NCI-H526 treated with DMSO at 0.1 percent for 48 hours (cell line): ENCODE results near the gene RNU1-4.
"Not testable (repeated sequence)": the region's sequence is repeated elsewhere in the genome, so short reads cannot be mapped to it uniquely, and the experiment has no call there.

Experiments
- DNase-seq: peaks from one replicate; lab custom pipeline; 2025; lab: John Stamatoyannopoulos, UW

The RNU1-4 gene

GRCh38 chr1:16770139-16770759, 29.9 kb downstream of the RNU1-4 start:
- DNase-seq: not testable (repeated sequence)

- not testable (repeated sequence) for DNase-seq
Measured at GRCh38 chr1:16770896-16771446, 30.7 kb downstream of the RNU1-4 start.

- not testable (repeated sequence) for DNase-seq
Measured at GRCh38 chr1:16772275-16773204, 32.2 kb downstream of the RNU1-4 start.

GRCh38 chr1:16773205-16773596, 32.9 kb downstream of the RNU1-4 start:
- DNase-seq: not testable (repeated sequence)

GRCh38 chr1:16773723-16774122, 33.4 kb downstream of the RNU1-4 start:
- not testable (repeated sequence) for DNase-seq

GRCh38 chr1:16774773-16775172, 34.5 kb downstream of the RNU1-4 start:
- not testable (repeated sequence) for DNase-seq

GRCh38 chr1:16775290-16775689, 35.0 kb downstream of the RNU1-4 start:
- DNase-seq: not testable (repeated sequence)

- DNase-seq: not testable (repeated sequence)
Measured at GRCh38 chr1:16776248-16776647, 35.9 kb downstream of the RNU1-4 start.

GRCh38 chr1:16776835-16777234, 36.5 kb downstream of the RNU1-4 start:
- DNase-seq: not testable (repeated sequence)

- not testable (repeated sequence) for DNase-seq
Measured at GRCh38 chr1:16777821-16778220, 37.5 kb downstream of the RNU1-4 start.

GRCh38 chr1:16779525-16779924, 39.2 kb downstream of the RNU1-4 start:
- not testable (repeated sequence) for DNase-seq

- not testable (repeated sequence) for DNase-seq
Measured at GRCh38 chr1:16781033-16781432, 40.7 kb downstream of the RNU1-4 start.

GRCh38 chr1:16781625-16782024, 41.3 kb downstream of the RNU1-4 start:
- not testable (repeated sequence) for DNase-seq

- DNase-seq: not testable (repeated sequence)
Measured at GRCh38 chr1:16784955-16785354, 44.6 kb downstream of the RNU1-4 start.

- DNase-seq: not testable (repeated sequence)
Measured at GRCh38 chr1:16786362-16786761, 46.0 kb downstream of the RNU1-4 start.

- DNase-seq: not testable (repeated sequence)
Measured at GRCh38 chr1:16787175-16787574, 46.9 kb downstream of the RNU1-4 start.

- DNase-seq: not testable (repeated sequence)
Measured at GRCh38 chr1:16787711-16788110, 47.4 kb downstream of the RNU1-4 start.
